ENCODE data around the gene PTPRA.

GRCh38 chr20:3068986-3069900 is 196.0 kb downstream of the PTPRA start:
- TF ChIP-seq ZSCAN9 (CRISPR knock-in tag; IDR thresholded peaks at IDR 0.05; ENCODE audit: borderline replicate concordance) (no peak), MZF1 (CRISPR knock-in tag; IDR thresholded peaks at IDR 0.05; ENCODE audit: borderline replicate concordance) (no peak), SOX5 (CRISPR knock-in tag; IDR thresholded peaks at IDR 0.05; ENCODE audit: borderline replicate concordance) (no peak), GTF2F1 (IDR thresholded peaks at IDR 0.05; ENCODE audit: low read length) (no peak), ZNF512B (CRISPR knock-in tag; IDR thresholded peaks at IDR 0.05; ENCODE audit: borderline replicate concordance) (no peak), BHLHE40 (IDR thresholded peaks at IDR 0.05; ENCODE audit: low read length) (0 out of 2 replicates have a peak, but pooled peaks have one; percentile 32), ATF7 (IDR thresholded peaks at IDR 0.05) (no peak), ATF7 (CRISPR knock-in tag; IDR thresholded peaks at IDR 0.05) (no peak), TOE1 (CRISPR knock-in tag; IDR thresholded peaks at IDR 0.05) (no peak), NFIC (IDR thresholded peaks at IDR 0.05; ENCODE audit: low read length) (no peak), ZNF34 (CRISPR knock-in tag; IDR thresholded peaks at IDR 0.05; ENCODE audit: borderline replicate concordance) (no peak), ZNF180 (CRISPR knock-in tag; IDR thresholded peaks at IDR 0.05; ENCODE audit: borderline replicate concordance, low read depth) (no peak), THYN1 (CRISPR knock-in tag; IDR thresholded peaks at IDR 0.05; ENCODE audit: borderline replicate concordance, low read depth) (no peak), ETV5 (CRISPR knock-in tag; IDR thresholded peaks at IDR 0.05; ENCODE audit: borderline replicate concordance) (no peak)
